HG02973 (cell line): ENCODE results near the gene NET1.
"Not testable (repeated sequence)": the region's sequence is repeated elsewhere in the genome, so short reads cannot be mapped to it uniquely, and the experiment has no call there.

ENCODE experiments used
- ATAC-seq: cut with Tn5 transposase; IDR thresholded peaks from one replicate; pipeline ENCODE4 v1.9.1; 2021; ENCODE audit warnings: moderate library complexity; ENCODE audit not compliant: unreplicated experiment

The NET1 gene

GRCh38 chr10:5461914-5462840 lies 49.8 kb downstream of the NET1 start:
- no peak for ATAC-seq

GRCh38 chr10:5462841-5463293 lies 50.5 kb downstream of the NET1 start:
- no peak for ATAC-seq

- ATAC-seq = no peak
Measured at GRCh38 chr10:5464546-5464945, 52.2 kb downstream of the NET1 start.

- no peak for ATAC-seq
Measured at GRCh38 chr10:5465976-5466450, 53.7 kb downstream of the NET1 start.

- ATAC-seq = no peak
Measured at GRCh38 chr10:5466451-5467206, 54.3 kb downstream of the NET1 start.

- ATAC-seq = no peak
Measured at GRCh38 chr10:5467207-5467535, 54.8 kb downstream of the NET1 start.

GRCh38 chr10:5467634-5468255 lies 55.4 kb downstream of the NET1 start:
- ATAC-seq = no peak

- ATAC-seq = no peak
Measured at GRCh38 chr10:5468262-5469106, 56.1 kb downstream of the NET1 start.

- ATAC-seq = no peak
Measured at GRCh38 chr10:5469353-5470061, 57.1 kb downstream of the NET1 start.

- no peak for ATAC-seq
Measured at GRCh38 chr10:5470062-5470751, 57.9 kb downstream of the NET1 start.

- ATAC-seq = not testable (repeated sequence)
Measured at GRCh38 chr10:5474642-5475041, 62.3 kb downstream of the NET1 start.

- ATAC-seq = not testable (repeated sequence)
Measured at GRCh38 chr10:5475088-5475487, 62.7 kb downstream of the NET1 start.

GRCh38 chr10:5475974-5476807 lies 63.8 kb downstream of the NET1 start:
- ATAC-seq = not testable (repeated sequence)

- ATAC-seq = no peak
Measured at GRCh38 chr10:5476918-5477525, 64.7 kb downstream of the NET1 start.

GRCh38 chr10:5477948-5478693 lies 65.8 kb downstream of the NET1 start:
- ATAC-seq = no peak

GRCh38 chr10:5478694-5479305 lies 66.4 kb downstream of the NET1 start:
- no peak for ATAC-seq
